NCI-H1048 (cell line): Measurements from ENCODE around the gene TP73.
A peak's percentile ranks its signal among the peaks of the same experiment; 100 is the strongest.
"Not testable (repeated sequence)": the region's sequence is repeated elsewhere in the genome, so short reads cannot be mapped to it uniquely, and the experiment has no call there.

Experiments used
- DNase-seq: peaks from one replicate; lab custom pipeline; 2025; lab: John Stamatoyannopoulos, UW

TP73 gene

DNA sequence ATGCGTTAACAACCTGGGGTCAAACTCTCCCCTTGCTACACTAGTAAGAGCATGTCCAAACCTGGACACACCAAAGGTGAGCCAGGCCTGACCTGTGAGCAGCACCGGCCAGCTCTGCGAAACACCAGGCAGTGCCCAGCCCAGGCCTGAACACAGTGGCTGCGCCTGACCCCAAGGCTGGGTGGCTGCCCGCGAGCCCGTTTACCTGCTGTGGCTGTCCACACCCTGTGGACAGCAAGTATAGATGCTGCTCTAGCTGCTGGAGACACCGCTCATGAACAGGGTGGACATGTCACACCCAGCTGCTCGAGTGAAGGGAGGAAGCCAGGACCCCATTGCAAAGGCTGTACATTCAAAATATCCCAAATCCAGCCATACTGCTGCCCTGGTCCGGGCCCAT is 92.3 kb downstream of the TP73 start:
- DNase-seq: no peak

DNA sequence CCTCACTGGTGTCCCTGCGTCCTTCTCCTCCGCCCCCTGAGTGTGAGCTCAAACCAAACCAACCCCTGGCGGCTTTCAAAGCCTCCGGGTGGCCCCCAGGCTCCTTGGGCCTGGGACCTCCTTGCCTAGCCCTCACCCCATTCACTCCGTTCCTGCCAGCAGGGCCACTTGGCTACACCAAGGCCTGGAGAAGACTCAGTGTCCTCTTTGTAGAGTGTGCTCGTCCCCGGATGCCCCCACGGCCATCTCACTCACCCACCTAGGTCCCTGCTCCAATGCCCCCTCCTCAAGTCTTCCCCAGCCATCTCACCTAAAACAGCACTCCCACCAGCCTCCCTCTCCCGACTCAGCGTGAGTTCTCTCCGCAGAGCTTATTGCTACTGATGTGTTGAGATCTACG is 92.8 kb downstream of the TP73 start:
- no peak for DNase-seq

DNA sequence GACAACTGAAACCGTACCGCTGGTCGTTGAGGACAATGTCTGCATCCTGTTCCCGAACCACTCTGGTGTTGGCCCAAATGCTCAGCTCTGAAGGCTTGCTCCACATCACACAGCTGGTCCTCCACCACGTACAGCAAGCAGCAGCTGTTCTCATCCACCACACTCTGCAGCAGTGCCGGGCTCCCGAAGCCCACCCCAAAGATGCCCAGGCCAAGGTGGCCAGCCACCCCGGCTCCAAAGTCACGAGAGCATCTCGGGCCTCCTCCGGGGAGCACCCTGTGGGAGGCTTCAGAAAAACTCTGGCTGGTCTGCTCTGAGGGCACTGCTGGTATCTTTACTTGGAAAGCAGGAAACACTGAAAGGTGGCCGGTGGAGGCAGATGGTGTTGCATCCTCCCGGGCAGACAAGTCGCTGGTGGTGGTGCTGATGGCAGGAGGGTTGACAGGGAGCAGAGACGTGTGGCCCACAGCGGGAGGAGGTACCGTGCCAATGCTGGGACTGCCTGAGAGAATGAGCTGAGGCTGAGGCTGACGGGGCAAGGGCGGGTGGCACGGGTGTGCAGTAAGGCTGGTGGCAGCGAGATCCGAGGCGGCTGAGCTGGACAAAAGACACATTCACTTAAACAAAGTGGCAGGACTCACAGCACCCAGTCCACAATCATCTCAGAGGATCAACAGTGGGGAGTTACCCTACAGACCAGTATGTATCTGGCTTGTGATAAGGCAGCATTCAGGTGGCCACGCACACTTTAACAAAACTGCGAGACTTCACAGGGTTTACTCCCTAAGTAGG is 93.5 kb downstream of the TP73 start:
- DNase-seq: no peak

DNA sequence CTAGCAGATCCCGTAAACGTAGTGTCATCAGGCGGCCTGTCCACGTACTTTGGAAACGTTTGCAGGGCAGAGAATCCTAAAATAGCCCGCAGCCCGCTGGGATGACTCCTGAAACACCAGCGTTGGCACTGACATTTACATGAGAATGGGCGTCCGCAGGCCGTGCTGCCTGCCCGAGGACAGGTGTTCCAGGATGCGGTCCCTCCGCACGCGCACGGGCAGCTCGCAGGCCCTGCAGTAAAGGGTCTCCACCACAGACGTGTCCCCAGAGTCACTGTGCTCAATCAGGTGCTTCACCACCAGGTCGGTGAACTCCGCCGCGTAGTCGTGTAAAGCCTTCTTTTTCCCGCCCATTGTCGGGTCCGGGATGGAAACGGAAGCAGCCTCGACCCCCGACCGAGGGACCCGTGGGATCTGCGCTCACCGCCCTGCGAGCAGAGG is 94.1 kb downstream of the TP73 start:
- no peak for DNase-seq

DNA sequence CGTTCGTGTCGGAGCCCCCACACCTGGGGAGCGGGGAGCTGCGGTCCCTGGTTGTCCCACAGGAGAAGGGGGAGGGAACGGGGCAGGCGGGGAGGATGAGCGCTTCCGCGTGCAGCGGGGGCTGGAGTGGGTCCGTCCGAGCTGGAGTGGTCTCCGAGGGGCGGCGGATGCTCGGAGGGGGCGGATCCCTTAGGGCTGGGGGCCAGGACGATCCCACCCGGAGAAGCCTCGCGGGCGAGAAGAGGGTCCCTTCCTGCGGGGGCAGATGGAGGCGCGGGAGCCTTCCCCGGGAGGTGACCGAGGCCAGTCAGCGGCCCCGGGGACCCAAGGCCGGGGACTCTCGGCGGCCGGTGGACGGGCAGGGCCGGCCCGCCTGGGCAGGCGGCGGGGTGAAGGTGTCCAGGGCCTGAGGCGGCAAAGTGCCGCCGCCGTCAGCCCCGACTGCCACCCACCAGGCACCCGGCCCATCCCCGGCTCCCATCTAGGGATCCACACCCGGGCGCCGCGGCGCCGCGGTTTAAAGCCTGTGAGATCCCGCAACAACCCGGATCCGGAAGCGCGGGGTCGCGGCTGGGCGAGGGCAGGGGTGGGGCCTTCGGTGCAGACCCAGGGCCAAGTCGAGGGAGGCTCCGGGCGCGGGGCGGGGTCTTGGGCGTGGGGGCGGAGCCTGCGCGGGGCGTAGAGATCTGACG is 94.7 kb downstream of the TP73 start:
- DNase-seq: peak; percentile 76

DNA sequence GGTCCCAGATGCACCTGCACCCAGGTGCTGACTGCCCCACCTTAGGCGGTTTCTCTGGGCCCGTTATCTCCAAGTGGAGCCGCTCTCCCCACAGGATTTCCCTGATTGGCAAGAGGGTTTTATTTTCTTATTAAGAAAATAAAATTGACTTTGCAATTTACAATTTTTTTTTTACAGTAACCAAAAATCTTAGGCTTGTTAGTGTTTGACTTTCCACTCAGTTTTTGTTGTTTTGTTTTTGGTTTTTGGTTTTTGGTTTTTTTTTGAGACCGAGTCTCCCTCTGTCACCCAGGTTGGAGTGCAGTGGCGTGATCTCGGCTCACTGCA is 95.2 kb downstream of the TP73 start:
- DNase-seq: no peak

DNA sequence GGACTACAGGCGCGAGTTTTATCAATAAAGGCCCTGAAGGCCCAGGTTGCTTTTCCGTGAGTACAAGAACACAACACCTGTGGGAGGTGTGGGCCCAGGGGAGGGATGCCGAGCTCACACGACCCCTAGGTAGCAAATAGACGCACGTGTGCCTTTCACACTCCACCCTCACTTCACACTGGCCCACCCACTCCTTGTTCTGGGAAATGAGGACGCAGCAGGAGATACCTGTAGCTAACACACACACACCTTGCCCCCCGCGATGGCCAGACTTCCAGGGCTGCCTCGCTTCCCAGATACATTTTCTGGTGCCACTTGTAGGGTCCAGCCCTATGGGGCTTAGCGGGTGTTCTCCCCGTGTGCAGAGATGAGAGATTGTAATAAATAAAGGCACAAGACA is 95.6 kb downstream of the TP73 start:
- DNase-seq: no peak

DNA sequence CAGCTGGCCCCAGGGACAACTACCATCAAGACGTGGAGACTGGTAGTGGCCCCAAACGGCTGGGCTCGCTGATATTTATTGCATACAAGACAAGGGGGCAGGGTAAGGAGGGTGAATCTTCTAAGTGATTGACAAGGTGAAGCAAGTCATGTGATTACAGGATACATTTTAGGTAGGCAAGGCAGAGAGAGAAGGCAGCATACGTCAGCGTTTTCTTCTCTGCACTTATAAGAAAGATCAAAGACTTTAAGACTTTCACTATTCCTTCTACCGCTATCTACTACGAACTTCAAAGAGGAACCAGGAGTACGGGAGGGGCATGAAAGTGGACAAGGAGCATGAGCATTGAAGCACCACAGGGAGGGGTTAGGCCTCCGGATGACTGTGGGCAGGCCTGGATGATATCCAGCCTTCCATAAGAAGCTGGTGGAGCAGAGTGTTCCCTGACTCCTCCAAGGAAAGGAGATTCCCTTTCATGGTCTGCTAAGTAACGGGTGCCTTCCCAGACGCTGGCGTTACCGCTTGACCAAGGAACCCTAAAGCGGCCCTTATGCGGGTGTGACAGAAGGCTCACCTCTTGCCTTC is 96.1 kb downstream of the TP73 start:
- DNase-seq: not testable (repeated sequence)

DNA sequence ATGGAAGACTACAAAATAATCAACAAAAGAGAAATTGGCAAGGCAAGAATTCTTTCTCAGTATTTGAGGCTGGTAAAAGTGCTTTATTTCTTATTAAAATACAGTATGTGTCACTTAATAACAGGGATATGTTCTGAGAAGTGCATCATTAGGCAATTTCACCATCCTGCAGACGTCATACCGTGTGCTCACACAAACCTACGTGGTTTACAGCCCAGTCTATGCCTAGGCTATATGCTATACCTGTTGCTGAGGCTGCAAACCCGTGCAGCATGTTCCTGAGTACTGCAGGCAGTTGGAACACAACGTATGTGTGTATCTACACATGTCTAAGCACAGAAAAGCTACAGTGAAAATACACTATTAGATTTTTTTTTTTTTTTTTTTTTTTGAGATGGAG is 97.2 kb downstream of the TP73 start:
- no peak for DNase-seq

DNA sequence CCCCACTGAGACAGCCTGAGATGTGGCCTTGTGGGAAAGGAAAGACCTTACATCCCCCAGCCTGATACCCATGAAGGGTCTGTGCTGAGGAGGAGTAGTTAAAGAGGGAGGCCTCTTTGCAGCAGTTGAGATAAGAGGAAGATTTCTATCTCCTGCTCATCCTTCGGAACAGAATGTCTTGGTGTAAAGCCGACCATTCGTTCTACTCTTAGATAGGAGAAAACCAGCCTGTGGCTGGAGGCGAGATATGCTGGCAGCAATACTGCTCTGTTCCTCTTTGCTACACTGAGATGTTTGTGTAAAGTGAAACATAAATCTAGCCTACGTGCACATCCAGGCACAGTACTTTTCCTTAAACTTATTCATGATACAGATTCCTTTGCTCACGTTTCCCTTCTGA is 98.4 kb downstream of the TP73 start:
- no peak for DNase-seq

DNA sequence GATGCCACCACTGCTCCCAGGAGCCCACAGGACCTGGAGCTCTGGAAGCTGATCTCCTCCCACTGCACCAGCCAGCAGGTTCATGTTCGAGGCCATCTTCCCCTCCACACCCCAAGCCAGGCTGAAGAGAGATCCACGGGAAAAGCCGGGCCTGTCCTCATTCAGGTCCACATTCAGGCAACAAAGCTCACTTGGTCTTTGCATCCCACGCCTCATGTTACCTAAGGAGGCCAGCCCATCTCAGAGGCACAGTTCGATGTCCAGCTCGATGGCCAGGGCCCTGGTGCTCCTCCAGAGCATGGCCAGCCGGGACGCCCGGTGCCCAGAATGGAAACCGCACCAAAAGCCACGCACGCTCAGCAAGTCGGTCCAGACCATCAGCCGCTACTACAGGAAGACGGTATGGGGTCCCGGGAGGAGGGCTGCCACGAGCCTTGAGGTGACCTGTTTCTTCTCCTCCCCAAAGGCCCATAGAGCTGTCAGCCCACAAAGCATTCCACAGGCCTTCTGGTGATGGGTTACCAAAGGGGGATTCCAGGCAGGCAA is 100.2 kb downstream of the TP73 start, which contains the start of gene CCDC27:
Gene CCDC27 (plus strand): TSS at position 51 of the 546 bp plus-strand sequence. CDS start 32 bp downstream, at position 83.
- DNase-seq: no peak

DNA sequence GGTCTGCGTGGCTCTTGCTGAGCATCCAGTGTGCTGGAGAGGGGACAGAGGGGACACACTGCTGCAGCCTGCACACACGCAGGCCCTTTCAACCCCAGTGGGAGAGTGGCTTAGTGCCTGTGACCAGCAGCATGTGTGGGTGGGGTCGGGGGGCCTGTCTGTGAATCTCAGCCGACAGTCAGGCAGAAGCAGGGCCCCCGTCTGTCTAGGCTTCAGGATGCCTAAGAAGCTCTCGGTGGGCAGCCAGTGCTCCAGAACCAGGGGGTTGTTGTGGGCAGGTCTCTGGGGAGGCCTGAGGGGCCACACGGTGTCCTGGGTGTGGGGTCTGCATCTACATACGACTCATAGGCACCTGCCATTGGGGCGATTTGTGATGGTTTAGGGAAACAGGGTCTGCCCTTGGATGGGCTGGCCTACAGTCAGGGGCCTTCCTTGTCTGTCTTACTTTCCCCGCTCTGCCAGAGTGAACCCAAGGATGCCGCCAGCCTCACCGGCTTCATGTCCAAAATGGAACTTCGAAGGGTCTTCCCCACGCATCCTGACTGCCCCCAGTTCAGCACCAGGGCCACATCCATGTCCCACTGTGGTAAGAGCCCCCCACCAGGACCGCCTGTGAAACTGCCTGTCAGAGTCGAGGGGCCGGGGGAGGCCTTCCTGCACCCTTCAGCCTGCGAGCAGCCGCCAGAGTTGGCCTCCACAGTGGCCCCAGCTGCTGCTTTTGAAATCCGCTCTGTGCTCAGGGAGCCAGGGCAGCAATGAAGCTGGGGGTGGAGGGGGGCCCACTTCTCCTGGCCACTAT is 101.5 kb downstream of the TP73 start:
- DNase-seq: no peak

DNA sequence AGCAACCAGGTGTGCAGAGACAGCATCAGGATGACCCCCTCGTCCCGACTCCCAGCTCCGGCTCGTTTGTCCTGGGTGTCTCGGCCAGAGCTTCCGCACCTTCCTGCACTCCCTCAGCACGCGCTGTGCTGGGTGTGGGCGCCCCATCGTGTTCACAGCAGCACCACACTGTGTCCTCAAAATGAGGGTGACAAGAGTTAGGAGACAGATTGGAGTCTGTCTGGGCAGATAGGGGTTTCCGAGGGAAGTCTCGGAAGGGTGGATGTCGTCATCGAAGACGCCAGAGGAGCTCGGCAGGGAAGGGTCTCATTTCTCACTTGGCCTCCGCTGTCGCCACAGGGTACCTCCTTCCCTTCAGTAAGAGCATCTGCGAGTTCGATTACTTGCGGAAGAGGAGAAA is 104.1 kb downstream of the TP73 start:
- no peak for DNase-seq

DNA sequence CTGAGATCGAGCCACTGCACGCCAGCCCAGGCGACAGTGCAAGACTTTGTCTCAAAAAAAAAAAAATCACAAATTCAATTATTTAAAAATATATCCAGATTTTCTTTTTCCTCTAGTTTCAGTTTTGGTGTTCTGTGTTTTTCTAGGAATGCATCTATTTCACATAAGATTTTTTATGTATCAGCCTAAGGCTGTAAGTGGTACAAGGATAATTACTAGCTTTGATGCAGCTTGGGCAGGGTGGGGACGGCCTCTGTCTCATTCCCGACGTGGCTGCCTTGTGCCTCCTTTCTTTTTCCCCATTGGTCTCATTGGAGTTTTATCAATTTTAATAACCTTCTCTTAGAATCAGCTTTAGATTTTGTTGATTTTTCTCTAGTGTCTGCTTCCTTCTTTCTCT is 106.8 kb downstream of the TP73 start:
- no peak for DNase-seq

DNA sequence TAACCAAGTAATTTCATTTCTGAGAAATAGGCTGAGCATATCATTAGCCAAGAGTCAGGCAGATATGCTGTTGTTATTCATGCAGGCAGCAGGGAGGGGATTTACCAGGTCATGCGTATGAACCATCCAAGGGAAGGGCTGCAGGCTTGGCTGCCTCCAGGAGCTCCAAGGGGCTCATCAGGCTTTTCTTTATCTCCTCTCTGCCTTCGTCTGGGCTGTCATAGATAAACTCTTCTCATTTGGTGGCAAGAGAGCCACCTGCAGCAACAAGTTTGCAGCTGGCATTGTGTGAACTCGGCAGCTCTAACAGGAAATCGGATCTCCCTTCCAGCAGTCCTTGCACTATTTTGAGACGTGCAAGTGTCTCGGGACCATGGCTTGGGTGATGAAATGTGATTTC is 107.5 kb downstream of the TP73 start:
- no peak for DNase-seq

DNA sequence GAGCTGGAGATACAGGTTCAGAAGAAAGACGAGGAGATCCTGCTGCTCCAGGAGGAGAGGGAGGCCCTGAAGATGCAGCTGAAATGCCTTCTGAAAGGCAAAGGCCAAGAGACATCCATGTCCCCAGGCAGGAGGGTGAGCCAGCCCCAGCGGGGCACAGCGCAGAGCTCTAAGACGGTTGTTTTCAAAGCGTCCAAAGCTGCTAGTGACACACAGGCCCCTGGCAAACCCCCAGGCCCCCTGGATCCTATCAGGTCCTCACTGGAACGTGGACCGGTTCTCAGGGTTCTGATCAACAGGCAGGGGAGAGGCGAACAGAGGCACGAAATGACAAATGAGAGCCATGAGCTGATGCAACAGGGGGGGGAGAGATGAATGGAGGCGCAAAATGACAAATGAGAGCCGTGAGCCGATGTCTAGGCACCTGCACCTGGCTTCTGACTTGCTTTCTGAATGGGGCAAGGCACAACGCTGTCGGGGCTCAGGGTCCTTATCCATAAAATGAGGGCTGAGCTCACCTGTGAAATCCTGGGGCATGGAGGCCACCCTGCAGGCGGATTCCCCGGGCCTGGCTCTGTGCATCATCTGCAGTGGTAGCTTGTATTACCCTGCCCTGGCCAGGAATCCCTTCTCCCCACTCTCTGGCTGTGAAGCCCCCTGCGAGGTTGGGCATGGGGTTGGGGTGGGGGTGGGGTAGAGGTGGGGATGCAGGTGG is 109.1 kb downstream of the TP73 start:
- no peak for DNase-seq

DNA sequence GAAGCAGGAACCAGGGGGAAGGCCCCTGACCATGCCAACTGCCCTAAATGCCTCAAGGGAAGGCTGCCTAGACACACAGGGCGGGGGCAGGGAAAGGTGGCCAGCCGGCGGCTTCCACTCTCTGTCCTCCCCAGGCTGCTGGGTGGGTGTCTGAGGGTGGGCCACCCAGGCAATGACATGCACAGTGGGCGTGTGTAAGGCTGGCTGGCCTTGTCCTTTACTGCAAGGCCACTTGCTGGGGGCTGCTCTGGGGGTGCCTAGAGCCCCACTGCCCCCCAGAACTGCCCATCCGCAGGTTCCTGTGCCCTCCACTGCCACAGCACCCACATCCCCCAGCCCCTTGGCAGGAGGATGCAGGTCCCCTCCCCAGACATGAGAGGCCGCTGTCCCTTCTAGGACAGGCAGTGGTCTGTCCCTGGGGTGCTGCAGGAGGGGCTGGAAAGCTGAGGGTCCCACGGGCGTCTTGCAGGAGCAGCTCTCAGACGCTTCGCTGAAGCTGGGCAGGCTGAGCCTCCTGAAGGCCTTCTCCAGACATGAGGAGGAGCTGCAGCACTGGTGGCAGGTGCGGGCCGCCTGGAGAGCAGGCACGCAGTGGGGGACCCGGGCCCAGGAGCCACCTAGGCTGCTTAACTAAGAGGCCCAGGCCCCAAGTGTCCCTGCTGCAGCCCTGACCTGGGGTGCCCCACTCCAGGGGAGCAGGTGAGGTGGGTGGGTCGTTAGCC is 110.0 kb downstream of the TP73 start:
- no peak for DNase-seq

DNA sequence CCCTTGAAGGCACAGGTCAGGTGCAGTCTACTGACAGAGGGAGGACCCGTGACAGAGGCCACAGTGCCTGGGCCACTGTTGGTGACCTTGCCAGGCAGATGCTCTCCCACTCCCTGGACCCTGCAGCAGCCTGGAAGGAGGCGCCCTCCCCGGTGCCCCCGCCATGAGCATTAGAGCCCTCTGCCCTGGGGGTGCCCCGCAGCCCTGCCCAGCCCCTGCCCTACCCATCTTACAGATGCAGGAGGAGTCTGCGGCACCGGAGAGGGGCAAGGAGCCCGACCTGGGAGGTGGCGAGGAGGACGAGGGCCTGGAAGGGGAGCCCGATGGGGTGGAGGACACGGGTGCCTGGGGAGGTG is 110.5 kb downstream of the TP73 start:
- no peak for DNase-seq

DNA sequence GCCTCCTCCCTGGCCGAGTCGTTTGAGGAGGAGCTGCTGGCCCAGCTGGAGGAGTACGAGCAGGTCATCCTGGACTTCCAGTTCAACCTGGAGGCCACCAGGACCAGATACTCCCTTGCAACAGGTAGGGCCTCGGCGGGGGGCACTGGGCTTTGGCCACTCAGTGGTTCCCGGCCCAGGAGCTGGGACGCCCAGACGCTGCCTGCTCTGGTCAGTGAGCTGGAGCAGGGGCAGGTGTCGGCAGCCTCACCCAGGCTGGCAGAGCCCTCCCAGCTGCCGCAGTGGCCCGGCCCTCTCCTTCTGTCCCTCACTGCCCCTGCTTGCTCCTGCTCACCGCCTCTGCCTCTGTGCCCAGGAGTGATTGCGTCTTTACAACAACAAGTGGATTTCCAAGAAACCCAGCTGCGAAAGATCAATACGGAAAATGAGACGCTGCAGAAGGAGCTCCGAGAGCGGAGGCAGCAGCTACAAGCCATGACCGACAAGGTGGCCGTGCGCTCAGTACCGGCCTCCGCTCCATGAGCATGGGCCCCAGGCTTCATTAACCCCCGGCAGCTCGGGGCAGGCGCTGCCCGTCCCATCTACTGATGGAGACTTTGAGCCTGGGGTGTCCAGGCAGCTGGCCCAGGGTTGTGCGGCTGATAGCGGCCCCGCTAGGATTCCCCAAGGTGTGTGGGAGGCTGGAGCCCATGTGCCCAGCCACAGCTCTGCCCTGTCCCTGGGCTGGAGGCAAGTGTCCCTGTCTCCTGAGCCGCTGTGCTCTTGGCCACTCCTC is 111.2 kb downstream of the TP73 start:
- no peak for DNase-seq

DNA sequence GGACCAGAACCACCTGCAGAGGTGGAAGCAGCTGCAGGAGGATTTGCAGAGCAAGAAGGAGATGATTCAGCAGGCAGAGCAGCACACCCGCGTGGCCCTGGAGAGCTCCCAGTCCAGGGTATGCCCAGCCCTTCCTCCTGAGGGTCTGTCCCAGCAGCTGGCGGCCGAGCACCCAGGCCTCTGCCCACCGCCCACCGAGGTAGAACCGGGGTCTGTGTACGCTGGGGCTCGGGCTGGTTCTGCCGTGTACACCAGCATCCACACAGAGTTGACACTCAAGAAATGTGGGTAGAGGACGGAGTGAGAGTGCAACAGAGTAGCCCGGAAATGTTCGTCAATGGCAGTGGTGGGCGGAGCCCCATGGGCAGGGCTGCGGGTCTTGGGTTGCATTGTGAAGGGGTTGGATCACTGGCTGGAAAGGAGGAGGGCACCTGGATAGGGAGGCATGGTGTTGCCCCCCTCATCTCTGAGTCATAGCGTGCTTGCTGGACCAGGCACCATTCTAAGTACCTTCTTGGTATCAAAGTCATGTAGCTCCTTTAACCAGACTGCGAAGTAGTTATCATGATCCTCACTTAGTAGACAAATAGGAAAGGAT is 115.1 kb downstream of the TP73 start:
- no peak for DNase-seq
